Umbilical cord (tissue), 2 donors: ENCODE results near the gene CDH4. TPM values are rescaled to one million over a fixed set of nuclear protein-coding genes. Genes with fewer than 3 reads are reported as not detected.
"Not testable (repeated sequence)": the region's sequence is repeated elsewhere in the genome, so short reads cannot be mapped to it uniquely, and the experiment has no call there.

Experiments used
- DNase-seq: peaks from one replicate; pipeline ENCODE4 v3.0.0-alpha.2; 2015; ENCODE audit warnings: low spot score
- total RNA-seq: library from RNA; depleted of rRNA; stranded (reverse); fragments of >200 nt; gene quantifications from one replicate; pipeline ENCODE4 v1.2.3, GENCODE V29; 2014; ENCODE audit warnings: low replicate concordance; ENCODE audit not compliant: insufficient read depth

Gene CDH4
- total RNA-seq, 1 donor from 2014 or later, result 0.48 TPM

DNA sequence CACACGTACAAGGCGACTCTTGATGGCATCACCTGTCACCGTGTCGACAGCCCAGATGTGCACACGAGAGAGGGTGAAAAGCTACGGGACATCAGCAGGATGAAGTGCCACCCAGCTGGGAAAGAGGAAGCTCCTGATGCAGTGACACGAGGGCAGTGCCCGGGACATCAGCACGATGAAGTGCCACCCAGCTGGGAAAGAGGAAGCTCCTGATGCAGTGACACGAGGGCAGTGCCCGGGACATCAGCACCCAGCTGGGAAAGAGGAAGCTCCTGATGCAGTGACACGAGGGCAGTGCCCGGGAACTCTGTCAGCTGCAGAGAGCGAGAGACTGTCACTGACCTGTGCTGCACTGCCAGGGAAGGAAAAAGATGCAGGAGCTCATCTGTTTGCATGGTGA, 732.4 kb downstream of the CDH4 start:
- not testable (repeated sequence) for DNase-seq

DNA sequence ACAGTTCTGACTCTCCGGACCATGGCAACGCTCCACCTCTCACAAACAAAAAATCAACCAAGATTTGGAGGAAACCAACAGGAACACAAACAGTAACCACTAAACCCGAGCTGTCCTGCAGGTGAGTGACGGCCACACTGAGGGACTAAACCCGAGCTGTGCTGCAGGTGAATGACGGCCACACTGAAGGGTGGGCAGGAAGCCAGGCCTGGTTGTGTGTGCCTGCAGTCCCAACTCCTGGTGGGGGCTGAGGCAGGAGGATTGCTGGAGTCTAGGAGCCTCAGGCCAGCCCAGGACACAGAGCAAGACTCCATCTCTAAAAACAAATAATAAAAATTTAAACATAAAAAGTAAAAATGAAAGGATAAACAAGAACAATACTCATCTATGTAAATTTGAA, 733.0 kb downstream of the CDH4 start:
- no peak for DNase-seq

DNA sequence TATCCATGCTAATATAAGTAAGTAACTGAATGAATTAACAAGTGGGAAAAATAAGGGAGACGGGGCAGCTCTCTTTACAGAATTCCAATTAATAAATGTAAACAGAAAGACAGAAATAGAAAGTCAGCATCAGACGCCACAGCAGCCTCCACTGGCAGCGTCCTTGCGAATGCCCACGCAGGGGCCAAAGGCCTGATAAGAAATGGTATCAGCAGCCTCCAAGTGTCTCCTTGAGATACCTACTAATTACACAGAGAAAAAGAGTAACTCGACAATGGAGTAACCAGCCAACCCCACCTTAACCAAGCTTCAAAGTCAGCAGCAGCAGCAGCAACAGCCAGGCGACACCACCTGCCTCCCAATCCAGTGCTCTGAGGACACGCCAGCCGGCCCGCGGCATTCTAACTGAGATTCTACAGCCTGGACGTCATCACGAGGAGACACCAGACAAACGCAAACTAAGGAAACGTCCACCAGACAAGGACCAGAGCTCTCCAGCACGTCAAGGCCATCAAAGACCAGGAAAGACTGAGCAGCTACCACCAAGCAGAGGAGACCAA, 734.8 kb downstream of the CDH4 start:
- DNase-seq, result no peak

DNA sequence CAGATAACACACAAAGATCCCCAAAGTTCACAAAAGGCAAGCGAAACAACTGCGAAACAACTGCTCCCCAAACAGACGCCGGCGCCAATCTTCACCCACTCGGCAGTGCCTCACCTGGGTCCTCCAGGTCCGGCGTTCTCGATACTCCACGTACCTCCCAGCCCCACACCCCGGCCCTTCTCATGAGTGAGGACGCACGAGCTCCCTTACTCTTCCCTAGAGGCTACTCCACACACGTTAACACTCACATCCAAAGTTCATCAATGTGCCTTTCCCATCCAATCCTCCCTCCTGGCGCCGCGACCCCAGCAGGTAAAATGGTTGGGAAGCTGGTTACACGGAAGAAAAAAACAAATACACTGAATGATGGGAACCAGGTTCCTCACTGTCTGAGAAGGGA, 736.6 kb downstream of the CDH4 start:
- DNase-seq, result no peak

- DNase-seq, result no peak
These were observed 737.7 kb downstream of the CDH4 start for GRCh38 chr20:61989741-61990140.
